ENCODE results near the gene THUMPD3.
A peak's percentile ranks its signal among the peaks of the same experiment; 100 is the strongest.

Gene THUMPD3

DNA sequence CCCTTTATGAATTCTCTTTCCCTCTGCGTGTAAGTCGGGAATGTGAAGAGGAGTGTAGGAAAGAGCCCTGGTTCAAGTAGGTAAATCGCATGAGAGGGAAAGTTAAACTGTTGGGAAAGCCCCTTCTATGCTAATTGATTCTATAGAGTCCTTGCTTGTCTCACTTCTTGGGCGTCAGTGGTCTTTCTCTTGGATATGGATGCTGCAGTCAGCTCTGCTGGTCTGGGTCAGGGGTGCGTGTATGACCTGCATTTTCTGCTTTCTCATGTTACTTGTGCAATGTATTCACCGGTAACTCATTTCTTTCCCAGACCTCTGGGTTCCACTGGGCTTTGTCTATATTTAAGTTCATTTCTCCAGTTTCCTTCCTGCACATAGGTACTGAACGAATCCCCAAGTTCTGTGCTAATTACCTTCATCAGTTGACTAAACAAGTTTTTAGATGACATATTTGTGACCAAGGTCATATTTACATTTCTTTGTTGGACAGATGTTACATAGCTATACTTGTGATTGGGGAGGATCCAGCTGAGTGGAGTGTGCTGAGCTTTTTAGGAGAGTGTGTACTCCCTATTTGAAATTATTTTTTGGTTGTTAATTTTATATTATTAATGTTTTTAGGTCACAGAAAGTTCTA lies 36.0 kb downstream of the THUMPD3 start:
- DNase-seq, result no peak

DNA sequence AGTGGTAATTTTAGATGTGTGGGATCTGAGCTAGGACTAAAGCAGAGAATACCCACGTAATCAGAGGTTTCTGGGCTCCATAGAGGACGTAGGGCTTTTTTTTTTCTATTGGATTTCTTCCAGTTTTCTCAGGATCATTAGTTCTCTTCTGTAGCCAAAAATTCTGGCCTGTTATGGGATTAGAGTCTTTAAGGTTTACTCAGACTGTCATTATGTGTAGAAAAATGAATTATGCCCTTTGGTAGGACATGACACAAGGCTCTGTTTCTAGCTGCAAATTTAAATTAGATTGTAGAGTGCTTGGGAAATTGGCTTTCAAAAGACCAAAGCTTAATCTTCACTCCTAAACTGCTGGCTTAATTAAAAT lies 36.5 kb downstream of the THUMPD3 start:
- DNase-seq, result no peak

DNA sequence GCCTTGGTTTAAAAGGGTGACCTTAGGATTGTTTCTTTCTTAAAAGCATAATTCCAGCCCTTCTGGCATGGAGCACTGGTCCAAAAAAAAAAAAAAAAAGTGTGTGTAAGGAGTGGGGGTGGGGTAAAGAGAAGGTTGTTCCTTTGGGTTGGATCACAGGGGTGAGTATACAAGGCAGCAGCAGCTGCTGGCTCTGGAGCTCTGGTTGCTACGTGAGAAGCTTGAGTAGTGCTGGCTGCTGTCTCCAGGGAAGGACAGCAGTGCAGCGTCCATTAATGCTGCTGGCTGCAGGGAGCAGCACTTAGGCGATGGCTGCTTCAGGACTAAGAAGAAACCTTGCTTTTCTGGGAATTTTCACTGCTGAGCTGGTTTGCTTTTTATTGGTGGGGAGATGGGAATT lies 36.9 kb downstream of the THUMPD3 start:
- DNase-seq, result peak; percentile 14

DNA sequence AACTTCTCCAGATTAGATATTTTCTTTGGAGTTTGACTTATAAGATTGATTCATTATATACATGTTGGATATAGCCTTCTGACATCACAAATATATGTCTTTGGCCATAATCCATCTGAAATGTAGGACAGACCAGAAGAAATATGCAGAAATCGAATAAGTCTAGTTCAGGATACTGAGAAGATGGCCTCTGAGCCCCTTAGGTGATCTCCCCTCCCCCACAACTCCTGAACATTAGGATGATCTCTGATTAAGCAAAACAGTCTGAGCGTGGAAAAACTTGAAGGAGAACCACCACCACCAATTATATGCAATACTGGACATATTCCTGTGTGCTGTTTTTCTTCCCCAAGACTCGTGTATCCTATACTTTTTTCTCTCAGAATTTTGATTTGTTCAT lies 37.8 kb downstream of the THUMPD3 start:
- DNase-seq, result no peak

DNA sequence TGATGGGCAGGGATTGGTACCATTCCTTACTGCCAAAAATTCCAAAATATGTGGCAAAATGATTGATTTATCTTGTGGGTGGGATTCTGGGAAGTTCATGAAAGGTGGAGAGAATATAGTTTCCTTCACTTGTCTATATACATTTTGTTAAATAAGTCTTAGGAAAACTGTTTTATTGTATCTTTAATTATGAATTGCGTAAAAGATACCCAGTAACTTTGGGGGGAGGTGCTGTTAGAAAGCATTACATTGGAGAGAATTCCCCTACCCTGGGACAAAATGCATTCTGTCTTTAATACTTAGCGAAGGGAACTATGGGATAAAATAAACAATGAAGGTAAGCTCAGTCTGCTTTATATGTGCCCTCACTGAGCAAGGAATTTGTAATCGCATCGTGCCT lies 39.1 kb downstream of the THUMPD3 start:
- no peak for DNase-seq

DNA sequence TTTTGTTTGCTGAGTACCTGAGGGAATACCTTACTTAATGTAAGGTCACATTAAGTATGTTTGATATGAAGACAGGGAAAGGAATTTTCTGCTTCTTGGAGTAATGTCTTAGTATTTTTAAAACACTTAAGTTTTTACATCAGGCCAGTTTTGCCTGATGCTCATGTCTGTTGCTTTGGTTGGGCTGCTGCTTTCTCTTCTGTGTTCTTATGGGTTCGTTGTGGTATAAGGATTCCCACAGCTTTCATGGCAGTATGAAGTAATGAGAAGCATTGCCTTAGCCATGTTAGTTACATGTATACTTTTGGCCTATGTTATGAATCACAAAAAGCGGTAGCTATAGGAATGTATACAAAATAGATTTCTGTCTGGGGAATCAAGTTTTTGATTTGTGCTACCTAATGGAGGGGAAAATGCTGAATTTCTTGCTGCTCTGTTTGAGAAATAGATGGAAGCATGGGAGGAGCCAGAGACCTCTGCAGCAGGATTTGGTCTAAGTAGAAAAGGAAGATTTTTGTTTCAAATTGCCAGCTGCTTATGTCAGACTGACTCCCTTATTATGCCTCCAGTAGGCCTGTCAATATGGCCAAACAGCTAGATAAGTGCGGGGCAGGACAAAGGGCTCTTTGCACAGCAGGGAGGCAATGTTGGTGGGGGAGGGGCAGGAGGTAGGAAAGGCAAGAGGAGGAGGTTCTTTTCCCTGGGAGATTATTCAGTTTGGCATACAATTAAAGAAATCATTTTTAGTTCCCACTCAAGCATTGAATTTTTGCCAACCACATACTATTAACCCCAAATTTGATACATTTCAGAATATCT lies 39.8 kb downstream of the THUMPD3 start:
- no peak for DNase-seq

DNA sequence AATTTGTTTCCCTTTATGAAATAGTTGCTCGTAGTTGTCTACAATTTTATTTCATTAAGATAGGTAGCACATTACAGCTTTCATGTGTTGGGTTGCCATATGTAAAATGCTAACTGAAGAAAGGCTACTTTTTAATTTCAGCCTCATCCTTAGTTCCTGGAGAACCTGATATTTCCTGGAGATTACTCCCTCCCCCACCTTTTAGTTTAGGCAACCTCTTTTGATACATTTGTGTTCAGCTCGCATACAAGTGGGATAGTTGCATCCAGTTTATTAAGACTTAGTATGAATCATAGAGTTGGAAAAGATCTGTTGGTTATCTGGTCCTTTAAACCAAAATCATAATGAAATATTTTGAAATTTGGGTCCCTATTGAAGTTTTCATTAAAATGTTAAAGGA lies 40.6 kb downstream of the THUMPD3 start:
- no peak for DNase-seq

DNA sequence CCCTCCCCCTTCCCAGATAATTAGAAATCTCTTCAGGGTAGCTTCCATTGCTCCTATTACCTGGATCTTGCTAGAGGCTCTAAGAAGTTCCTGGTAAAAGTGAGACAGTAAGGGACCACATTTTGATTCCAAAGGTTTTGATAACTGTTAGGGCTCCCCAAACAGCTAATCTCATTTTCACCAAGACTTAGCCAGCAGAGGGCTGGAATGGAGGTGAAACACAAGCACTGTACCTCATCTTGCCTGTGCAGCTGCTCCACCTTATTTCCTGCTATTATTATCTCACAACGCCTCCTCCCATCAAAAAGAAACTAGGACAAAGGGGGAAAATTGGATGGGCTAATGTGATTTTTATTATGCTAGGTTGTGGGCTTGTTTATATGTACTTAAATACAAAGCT lies 41.8 kb downstream of the THUMPD3 start:
- no peak for DNase-seq

DNA sequence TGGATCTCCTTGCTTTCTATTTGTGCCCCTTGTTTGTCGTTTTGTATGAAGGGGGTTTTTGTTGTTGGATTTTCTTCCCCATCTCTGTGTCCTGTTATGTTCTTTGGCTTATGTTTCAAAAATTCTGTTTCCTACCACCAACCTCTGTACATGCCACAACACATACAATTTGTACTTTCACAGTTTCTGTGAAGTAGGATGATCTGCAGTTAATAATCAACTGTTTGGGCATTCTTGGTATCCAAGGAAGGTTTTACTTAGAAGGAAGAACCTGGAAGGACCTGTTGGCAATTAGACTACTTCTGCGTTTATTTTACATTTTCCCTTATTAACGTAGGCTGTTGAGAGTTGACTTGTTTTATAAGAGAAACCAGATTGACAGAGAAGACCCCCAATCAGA lies 42.9 kb downstream of the THUMPD3 start:
- no peak for DNase-seq

DNA sequence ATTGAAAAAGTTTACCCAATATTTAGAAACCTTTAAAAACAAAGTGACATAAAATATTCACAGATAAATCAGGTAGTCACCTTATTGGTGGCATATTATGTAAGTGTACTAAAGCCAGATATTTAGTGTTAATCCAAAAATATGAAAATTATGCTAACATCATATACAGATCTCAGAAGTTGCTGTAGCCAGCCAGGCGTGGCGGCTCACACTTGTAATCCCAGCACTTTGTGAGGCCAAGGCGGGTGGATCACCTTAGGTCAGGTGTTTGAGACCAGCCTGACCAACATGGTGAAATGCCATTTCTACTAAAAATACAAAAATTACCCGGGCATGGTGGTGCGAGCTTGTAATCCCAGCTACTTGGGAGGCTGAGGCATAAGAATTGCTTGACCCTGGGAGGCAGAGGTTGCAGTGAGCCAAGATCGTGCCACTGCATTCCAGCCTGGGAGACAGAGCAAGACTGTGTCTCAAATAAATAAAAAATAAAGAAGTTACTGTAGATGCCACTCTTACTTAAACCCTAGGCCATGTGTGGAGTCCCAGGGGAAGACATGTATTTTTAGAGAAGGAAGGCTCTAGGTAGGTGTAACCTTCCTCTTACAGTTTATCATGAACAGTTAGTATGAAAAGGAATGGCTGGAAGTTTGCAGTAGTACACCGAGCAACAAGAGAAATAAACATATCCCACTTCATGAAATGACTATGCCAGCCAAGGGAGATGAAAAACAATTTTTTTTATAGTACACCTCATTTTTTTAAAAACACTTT lies 44.2 kb downstream of the THUMPD3 start:
- no peak for DNase-seq

DNA sequence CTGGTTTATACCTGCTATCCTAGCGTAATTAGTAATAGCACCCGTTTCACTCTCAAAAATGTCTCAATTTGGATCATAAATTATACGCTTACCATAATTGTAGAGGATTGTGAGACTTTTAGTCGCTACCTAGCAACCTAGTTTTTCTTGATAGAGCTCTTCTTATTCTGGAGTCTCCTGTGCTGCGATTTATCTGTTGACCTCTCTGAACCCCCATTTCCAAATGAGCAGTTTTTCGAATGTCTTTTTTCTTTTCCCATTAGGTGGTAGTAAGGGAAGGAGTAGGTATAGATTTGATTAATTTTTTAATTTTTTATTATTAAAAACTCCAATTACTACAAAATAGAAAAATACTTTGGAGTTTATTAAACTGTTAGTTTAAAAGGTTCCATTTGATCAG lies 45.2 kb downstream of the THUMPD3 start:
- no peak for DNase-seq

DNA sequence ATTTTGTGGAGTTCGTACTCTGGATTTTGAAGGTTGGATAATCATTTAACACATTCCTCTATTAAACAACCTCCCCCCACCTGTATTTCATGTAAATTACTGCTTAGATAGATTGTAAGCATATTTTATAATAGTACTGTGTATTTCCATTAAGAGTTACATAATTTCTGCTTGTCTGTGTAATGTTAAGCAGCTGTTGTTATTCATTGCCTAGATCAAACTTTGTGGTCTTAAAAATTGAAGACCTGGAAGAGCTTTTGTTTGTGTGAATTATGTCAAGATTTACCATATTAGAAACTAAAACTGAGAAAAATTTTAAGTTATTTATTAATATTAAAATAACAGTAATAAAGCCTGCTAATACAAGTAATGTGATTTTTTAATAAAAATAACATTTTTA lies 45.7 kb downstream of the THUMPD3 start:
- no peak for DNase-seq

DNA sequence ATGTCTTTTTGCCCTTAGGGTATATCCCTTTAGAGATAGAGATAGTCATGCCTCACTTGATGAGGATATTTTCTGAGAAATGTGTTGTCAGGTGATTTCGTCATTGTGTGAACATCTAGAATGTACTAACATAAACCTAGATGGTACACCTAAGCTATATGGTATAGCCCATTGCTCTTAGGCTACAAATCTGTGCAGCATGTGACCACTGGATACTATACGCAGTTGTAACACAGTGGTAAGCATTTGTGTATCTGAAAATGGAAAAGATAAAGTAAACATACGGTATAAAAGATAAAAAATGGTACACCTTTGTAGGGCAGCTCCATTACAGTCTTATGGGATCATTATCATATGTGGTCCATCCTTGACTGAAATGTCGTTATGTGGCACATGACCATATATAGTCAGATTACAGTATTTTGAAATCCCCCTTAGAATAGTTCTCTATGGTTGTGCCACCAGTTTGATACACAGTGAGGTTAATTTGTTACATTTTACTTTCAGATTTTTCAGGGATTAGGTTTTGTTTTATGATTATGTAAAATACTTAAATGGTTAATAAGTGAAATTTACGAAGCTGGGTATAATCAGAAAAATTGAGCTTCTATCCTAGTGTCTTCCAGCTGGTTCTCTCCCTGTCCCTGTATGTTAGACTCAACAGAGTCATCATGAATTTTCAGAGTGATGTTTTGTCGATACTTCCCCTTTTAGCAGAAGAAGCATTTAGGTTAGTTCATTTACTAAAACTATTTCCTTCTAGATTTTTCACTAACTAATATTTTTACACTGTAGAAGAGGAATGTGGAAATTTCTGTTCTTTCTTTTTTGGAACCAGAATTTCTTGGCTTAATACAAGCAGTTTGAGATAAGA lies 47.4 kb downstream of the THUMPD3 start:
- DNase-seq, result no peak

DNA sequence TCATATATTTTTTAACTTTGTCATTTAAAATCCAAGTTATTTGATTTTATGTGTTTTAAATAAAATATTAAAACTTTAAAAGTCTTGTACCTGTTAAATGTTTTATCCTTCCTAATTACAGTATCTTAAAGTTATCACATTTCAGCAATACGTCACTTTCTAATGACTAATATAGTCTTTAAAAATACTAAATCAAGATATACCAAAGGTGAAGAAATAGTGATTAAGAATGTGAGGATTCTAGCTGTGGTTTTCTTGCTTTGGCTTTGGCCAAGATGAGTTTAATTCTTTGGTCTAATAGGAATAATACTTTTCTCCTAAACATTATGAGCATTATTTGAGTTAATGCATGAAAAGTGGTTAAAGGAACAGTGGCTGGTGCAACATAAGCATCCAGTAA lies 48.4 kb downstream of the THUMPD3 start:
- DNase-seq, result no peak

DNA sequence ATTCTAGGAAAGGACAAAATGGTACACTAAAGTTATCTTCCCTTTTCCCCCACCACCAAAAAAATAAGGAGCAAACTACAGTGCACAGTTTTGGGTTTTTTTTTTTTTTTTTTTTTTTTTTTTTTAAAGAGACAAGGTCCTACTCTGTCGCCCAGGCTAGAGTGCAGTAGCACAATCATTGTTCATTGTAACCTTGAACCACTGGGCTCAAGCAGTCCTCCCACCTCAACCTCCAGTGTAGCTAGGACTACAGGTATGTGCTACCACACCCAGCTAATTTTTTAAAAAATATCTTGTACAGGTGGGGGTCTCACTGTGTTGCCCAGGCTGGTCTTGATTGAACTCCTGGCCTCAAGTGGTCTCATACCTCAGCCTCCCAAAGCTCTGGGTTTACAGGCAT lies 49.4 kb downstream of the THUMPD3 start:
- no peak for DNase-seq

DNA sequence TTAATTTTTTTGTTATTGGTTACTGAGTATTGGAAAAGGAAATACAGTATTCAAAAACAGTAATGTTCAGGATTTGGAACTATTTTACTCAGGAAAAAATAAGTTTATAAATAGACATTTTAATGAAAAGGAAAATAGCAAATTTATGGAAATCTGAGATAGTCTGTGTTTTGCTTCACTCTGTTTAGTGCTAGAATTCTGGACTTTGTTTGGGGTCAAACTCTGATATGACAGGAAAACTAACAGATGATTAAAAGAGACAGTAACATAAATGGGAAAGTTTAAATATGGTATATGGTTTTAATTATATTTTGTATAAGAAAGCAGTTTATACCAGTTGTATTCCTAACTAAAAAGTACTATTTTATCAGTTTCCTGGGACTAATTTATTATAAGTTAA lies 52.0 kb downstream of the THUMPD3 start:
- DNase-seq, result no peak

DNA sequence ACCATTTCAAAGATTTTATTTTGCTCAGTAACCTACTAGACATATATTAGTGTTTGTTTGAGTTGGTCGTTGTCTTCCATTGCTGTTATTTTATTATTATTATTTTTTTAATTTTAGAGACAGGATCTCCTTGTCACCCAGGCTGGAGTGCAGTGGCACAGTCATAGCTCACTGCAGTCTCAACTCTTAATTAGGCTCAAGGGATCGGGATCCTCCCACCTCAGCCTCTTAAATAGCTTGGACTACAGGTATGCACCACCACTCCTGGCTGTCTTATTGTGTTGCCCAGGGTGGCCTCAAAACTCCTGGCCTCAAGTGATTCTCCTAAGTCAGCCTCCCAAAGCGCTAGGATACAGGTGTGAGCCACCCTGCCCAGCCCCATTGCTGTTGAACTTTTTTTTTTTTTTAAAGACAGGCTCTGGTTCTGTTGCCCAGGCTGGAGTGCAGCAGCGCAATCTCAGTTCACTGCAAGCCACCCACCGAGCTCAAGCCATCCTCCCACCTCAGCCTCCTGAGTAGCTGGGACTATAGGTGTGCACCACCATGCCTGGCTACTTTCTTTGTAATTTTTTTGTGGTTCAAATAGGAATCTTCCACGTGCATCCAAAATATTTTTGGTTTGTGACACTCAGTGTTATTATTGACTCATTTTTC lies 52.8 kb downstream of the THUMPD3 start:
- DNase-seq, result no peak

DNA sequence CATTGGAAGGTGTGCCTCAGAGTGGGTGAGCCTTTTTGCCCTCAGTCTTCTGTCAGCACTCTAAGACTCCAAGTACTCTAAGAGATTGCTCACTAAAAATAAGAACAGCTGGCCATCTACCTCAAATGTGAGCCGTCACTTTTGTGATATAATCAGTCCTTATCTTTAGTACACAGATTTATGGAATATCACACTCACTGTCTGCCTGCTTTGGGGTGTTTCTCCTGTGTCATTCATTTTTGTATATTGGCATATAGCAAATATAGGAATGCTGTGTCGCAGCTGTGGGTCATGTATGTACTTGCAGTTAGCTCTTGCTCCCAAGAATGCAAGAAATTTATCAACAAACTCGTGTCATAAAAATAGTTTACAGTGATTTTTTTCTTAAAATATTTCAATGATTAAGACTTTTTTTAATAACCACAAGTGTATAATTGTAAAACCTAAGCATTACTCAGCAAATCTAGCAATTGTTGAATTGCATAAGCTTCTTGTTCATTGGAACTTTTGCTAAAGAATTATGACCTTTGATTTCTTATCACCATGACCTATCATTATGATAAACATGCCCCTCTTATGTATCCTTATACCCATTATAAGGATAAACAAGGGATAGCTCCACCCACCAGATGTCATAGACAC lies 53.4 kb downstream of the THUMPD3 start:
- DNase-seq, result no peak

DNA sequence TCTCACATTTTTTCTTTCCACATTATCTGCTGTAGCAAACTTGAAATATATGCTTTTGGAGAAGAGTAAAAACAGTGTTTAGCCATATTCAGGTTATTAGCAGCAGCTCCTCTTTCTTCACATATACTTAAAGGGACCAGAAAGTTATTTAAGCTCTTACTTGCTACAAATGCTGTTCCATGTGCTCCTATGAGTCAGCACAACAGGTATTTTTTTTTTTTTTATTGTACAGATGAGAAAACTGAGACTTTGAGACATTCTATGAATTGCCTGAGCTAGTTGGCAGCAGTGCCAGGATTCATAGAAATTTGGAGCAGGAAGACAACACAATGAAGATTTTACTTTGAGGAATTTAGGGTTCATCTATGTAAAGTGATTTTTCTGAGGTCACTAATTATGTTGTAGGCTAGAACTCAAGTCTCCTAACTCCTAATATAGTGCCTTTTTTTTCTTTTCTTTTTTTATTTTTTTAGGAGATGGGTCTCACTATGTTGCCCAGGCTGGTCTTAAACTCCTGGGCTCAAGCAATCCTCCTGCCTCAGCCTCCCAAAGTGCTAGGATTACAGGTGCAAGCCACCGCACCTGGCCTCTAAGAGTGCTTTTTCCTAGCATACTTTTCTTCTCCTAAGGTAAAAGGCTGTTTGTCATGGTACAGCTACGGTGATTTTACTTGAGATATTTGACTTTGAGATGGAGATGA lies 58.1 kb downstream of the THUMPD3 start:
- DNase-seq, result no peak

DNA sequence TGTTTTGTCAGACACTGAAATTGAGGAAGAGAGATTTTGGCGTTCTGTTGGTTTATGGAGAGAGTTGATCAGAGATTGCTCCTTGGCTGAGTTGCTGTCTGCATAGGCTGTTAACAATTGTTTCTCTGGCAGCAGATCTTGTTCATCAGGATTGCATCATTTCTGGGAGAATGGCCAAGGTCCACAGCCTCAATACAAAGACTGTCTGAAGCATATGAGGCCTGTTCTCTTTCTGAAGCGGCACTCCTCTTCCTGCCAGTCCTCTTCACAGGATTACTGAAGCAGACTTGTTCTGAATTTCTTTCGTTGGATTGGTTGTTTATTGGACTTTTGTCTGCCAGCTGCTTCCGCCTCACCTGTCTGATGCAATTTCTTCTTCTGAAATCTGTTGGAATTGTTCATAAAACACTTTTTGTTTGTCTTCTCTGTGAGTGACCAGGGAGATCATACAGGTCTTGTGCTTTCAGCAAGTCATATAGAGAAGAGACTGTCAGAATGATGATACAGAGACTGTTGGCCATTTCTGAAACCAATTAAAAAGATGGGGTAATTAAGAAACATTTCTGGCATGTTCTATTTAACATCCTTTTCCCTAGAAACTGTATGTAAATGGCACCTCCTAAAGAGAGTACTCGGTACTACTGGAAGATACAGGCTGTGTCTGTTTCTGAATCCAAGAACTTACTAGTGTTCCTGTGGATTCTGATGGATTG lies 60.0 kb downstream of the THUMPD3 start:
- peak; percentile 71 for DNase-seq

DNA sequence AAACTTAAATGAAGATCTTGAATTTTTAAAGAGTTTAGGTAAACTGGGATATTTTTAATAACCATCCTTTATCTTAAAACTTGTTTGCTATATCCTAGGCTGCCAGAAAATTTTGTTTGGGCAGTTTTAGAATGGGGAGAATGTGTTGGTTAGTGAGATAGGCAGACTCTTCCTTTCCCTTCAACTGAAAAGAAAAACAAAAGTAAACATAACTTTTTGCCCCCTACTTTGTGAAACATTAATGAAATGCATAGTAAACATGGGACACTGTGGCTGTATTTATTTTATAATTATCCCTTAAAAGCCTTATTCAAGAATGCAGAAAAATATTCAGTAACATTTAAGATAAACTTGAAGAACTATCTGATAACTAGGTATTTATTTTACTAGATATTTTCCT lies 65.6 kb downstream of the THUMPD3 start:
- DNase-seq, result no peak

All from NCI-H1694 treated with DMSO at 0.1 percent for 48 hours (cell line).